Peyer's patch (tissue), 4 donors: ENCODE results near the gene HTRA3.

Experiments
- POLR2A ChIP-seq, 2 donors: fragments of 450-650 bp; IDR thresholded peaks; one replicate each; pipeline ENCODE4 v1.5.1; 2017; ENCODE audit warnings: antibody characterized with exemption in 2 of 2, mild to moderate bottlenecking in 2 of 2, moderate library complexity in 2 of 2
- TF ChIP-seq, protein P1 (sequence below), 6 experiments: fragments of 450-650 bp in 4 of 6; fragments of 200-600 bp in 2 of 6; sonication (generic) in 1 of 6; IDR thresholded peaks; one replicate each; pipeline ENCODE4 v1.5.1; 2017 to 2019; ENCODE audit warnings: antibody characterized with exemption in 6 of 6, mild to moderate bottlenecking in 3 of 6, moderate library complexity in 1 of 6

DNA sequence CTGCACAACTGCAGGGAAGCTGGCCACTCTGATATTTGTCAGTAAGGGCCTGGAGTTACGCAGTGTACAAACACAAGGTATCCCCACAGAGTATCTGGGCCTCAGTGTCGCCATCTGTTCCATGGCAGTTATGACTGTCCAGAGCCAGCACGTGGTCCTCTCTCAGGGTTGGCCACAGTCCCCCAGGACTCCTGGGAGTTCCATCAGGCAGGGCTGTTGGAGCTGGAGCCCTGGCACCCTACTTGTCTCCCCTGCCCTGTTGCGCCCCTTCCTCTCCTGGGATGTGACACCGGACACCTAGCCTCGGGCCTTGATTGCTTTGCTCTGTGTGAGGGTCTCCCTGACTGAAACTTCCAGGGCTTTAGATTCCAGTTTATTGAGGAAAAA is 8.4 kb downstream of the HTRA3 start:
- TF ChIP-seq, protein P1, sequence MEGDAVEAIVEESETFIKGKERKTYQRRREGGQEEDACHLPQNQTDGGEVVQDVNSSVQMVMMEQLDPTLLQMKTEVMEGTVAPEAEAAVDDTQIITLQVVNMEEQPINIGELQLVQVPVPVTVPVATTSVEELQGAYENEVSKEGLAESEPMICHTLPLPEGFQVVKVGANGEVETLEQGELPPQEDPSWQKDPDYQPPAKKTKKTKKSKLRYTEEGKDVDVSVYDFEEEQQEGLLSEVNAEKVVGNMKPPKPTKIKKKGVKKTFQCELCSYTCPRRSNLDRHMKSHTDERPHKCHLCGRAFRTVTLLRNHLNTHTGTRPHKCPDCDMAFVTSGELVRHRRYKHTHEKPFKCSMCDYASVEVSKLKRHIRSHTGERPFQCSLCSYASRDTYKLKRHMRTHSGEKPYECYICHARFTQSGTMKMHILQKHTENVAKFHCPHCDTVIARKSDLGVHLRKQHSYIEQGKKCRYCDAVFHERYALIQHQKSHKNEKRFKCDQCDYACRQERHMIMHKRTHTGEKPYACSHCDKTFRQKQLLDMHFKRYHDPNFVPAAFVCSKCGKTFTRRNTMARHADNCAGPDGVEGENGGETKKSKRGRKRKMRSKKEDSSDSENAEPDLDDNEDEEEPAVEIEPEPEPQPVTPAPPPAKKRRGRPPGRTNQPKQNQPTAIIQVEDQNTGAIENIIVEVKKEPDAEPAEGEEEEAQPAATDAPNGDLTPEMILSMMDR (IDR thresholded peaks at IDR 0.05), result no peak
- TF ChIP-seq POLR2A (IDR thresholded peaks at IDR 0.05), result no peak
